ENCODE results near the gene ARID1B. TPM values are rescaled to one million over a fixed set of nuclear protein-coding genes. Genes with fewer than 3 reads are reported as not detected.

The ARID1B gene
- total RNA-seq, 2 experiments from 2014 or later = 36.9 to 38.9 TPM

GRCh38 chr6:157173776-157174175 is 396.6 kb downstream of the ARID1B start:
- CTCF ChIA-PET = interaction anchor here (1.2 to 1.6 kb wide), 2 partner anchors 10 to 12 kb away, joined by 3 to 4 read pairs; no protein-coding TSS in a partner anchor
- Mint-ChIP-seq H3K4me3 (no peak overlapping the region), H3K27ac (no peak overlapping the region), H3K36me3 (ENCODE audit: low read depth) (peaks cover 6% of the 10 kb centered on the region), H3K27me3 (no peaks in the 10 kb centered on the region), H3K4me1 (ENCODE audit: low read depth) (no peaks in the 10 kb centered on the region), H3K9me3 (no peaks in the 10 kb centered on the region)
- TF ChIP-seq, protein P1, sequence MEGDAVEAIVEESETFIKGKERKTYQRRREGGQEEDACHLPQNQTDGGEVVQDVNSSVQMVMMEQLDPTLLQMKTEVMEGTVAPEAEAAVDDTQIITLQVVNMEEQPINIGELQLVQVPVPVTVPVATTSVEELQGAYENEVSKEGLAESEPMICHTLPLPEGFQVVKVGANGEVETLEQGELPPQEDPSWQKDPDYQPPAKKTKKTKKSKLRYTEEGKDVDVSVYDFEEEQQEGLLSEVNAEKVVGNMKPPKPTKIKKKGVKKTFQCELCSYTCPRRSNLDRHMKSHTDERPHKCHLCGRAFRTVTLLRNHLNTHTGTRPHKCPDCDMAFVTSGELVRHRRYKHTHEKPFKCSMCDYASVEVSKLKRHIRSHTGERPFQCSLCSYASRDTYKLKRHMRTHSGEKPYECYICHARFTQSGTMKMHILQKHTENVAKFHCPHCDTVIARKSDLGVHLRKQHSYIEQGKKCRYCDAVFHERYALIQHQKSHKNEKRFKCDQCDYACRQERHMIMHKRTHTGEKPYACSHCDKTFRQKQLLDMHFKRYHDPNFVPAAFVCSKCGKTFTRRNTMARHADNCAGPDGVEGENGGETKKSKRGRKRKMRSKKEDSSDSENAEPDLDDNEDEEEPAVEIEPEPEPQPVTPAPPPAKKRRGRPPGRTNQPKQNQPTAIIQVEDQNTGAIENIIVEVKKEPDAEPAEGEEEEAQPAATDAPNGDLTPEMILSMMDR (IDR thresholded peaks at IDR 0.05) = no peak
- ATAC-seq = no peak
- POLR2A ChIA-PET = no interaction called here
- intact Hi-C loops (cut with micrococcal nuclease) = no loop called here
- no peak for DNase-seq

DNA sequence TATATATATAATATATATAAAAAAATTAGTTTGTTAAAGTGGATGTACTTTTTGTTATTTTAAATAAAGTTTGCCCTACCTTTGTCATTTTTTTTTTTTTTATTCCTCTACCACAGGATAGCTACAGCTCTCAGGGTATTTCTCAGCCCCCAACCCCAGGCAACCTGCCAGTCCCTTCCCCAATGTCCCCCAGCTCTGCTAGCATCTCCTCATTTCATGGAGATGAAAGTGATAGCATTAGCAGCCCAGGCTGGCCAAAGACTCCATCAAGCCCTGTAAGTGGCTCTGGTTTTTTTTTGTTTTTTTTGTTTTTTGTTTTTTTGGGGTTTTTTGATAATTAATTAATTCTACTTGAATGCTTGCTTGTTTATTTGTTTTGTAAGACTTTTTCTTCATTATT is 397.6 kb downstream of the ARID1B start:
- ATAC-seq = no peak
- Mint-ChIP-seq H3K9me3 (no peaks in the 10 kb centered on the region), H3K27me3 (no peaks in the 10 kb centered on the region), H3K4me3 (no peak overlapping the region), H3K36me3 (ENCODE audit: low read depth) (peaks cover 6% of the 10 kb centered on the region), H3K4me1 (ENCODE audit: low read depth) (no peaks in the 10 kb centered on the region), H3K27ac (no peak overlapping the region)
- intact Hi-C loops (cut with micrococcal nuclease) = no loop called here
- CTCF ChIA-PET = interaction anchor here (1.1 to 1.6 kb wide), 2 partner anchors 9 to 11 kb away, joined by 3 to 4 read pairs; no protein-coding TSS in a partner anchor
- DNase-seq = no peak
- POLR2A ChIA-PET = no interaction called here
- TF ChIP-seq, protein P1 (IDR thresholded peaks at IDR 0.05) = no peak

- Mint-ChIP-seq H3K27ac (no peak overlapping the region), H3K27me3 (no peaks in the 10 kb centered on the region), H3K36me3 (ENCODE audit: low read depth) (peaks cover 8% of the 10 kb centered on the region), H3K4me1 (ENCODE audit: low read depth) (no peaks in the 10 kb centered on the region), H3K4me3 (no peak overlapping the region), H3K9me3 (no peaks in the 10 kb centered on the region)
- ChIA-PET POLR2A (no interaction called here), CTCF (no interaction called here)
- intact Hi-C loops (cut with micrococcal nuclease) = no loop called here
- DNase-seq = no peak
- TF ChIP-seq, protein P1 (IDR thresholded peaks at IDR 0.05) = no peak
- no peak for ATAC-seq
Observed at GRCh38 chr6:157177731-157178336, 400.7 kb downstream of the ARID1B start.

- Mint-ChIP-seq H3K4me3 (no peak overlapping the region), H3K27me3 (no peaks in the 10 kb centered on the region), H3K36me3 (ENCODE audit: low read depth) (peaks cover 6% of the 10 kb centered on the region), H3K27ac (no peak overlapping the region), H3K9me3 (no peaks in the 10 kb centered on the region), H3K4me1 (ENCODE audit: low read depth) (no peaks in the 10 kb centered on the region)
- no peak for ATAC-seq
- intact Hi-C loops (cut with micrococcal nuclease) = no loop called here
- CTCF ChIA-PET = interaction anchor here (3.2 kb wide), 1 partner anchor 147 kb away, joined by 15 read pairs; no protein-coding TSS in a partner anchor
- no peak for DNase-seq
- TF ChIP-seq, protein P1 (IDR thresholded peaks at IDR 0.05) = no peak
- POLR2A ChIA-PET = interaction anchor here (0.5 to 0.6 kb wide), 2 partner anchors 161 to 167 kb away, joined by 3 to 4 read pairs; no protein-coding TSS in a partner anchor
Observed at GRCh38 chr6:157181649-157182048, 404.5 kb downstream of the ARID1B start.

DNA sequence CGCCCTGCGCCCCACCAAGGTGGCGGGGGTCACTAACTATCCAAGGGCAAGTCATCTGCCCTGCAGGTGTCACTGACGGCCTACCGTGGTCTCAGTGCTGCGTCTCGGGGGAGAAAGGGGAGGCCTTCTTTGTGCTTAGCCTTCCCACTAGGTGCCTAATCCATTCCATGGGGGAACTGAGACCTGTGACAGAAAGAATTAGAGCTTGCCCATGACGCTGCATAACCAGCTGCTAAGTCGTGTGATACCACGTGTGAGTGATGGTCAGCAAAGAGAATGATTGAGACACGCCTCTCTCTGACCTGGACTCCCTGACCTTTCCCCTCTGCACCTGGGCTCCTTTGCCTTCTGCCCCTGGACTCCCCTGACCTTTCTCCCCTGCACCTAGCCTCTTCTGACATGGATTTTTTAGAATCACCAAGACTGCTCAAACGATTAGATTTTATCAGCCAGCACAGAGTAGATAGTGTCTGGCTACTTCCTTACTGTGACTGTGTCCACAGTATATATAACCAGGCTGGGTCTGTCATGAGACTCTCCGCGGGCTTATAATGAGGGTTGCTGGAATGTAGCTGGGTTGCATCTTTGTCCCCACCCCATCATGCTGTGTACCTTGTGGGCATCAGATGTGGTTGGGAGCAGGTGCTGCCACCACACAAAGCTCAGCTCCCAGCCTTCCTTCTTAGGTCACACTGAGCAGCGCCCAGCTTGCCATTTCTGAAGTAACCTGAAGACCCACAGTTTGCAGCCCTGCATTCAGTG is 405.5 kb downstream of the ARID1B start:
- no peaks in the 10 kb centered on the region for H3K9me3 Mint-ChIP-seq
- ATAC-seq (no peak), DNase-seq (no peak)
- peaks cover 6% of the 10 kb centered on the region for H3K4me1 Mint-ChIP-seq (ENCODE audit: low read depth)
- H3K27me3 Mint-ChIP-seq = no peaks in the 10 kb centered on the region
- no peak overlapping the region for H3K4me3 Mint-ChIP-seq
- H3K27ac Mint-ChIP-seq = no peak overlapping the region
- TF ChIP-seq, protein P1 (IDR thresholded peaks at IDR 0.05) = no peak
- ChIA-PET CTCF (interaction anchor here (3.2 to 3.4 kb wide), 2 partner anchors 11 to 148 kb away, joined by 15 to 20 read pairs; no protein-coding TSS in a partner anchor), POLR2A (no interaction called here)
- H3K36me3 Mint-ChIP-seq (ENCODE audit: low read depth) = peaks cover 10% of the 10 kb centered on the region
- intact Hi-C loops (cut with micrococcal nuclease) = no loop called here

Measured in activated CD8-positive, alpha-beta T cell treated with anti-CD3 and anti-CD28 coated beads for 36 hours (primary cell).